GM19099 (cell line): ENCODE measurements around the gene TMEM151B.

Experiments
- POLR2A ChIP-seq: IDR thresholded peaks from 3 replicates; pipeline ENCODE4 v1.6.1; 2011; ENCODE audit warnings: low read depth; ENCODE audit not compliant: insufficient read length; ENCODE audit errors: extremely low read depth

The TMEM151B gene

GRCh38 chr6:44254191-44255104 is 15.8 kb upstream of the TMEM151B start:
- peak; percentile 54 for TF ChIP-seq POLR2A

GRCh38 chr6:44255105-44255808 is 15.0 kb upstream of the TMEM151B start:
- no peak for TF ChIP-seq POLR2A

- TF ChIP-seq POLR2A: peak; percentile 33
Observed at GRCh38 chr6:44255871-44256774, 14.1 kb upstream of the TMEM151B start.

- no peak for TF ChIP-seq POLR2A
Observed at GRCh38 chr6:44256775-44257024, 13.6 kb upstream of the TMEM151B start.

GRCh38 chr6:44257025-44257752 is 13.1 kb upstream of the TMEM151B start, which contains the start of gene SLC35B2:
Gene SLC35B2, minus strand, starts transcription at chr6:44257528. Its CDS starts 118 bp downstream, at chr6:44257410.
- TF ChIP-seq POLR2A: peak; percentile 79

GRCh38 chr6:44257753-44258324 is 12.4 kb upstream of the TMEM151B start:
- no peak for TF ChIP-seq POLR2A

- no peak for TF ChIP-seq POLR2A
Observed at GRCh38 chr6:44258325-44258863, 11.9 kb upstream of the TMEM151B start.

- no peak for TF ChIP-seq POLR2A
Observed at GRCh38 chr6:44258921-44259320, 11.3 kb upstream of the TMEM151B start.

GRCh38 chr6:44260011-44260410 is 10.2 kb upstream of the TMEM151B start:
- no peak for TF ChIP-seq POLR2A

- peak; percentile 53 for TF ChIP-seq POLR2A
Observed at GRCh38 chr6:44260451-44261297, 9.6 kb upstream of the TMEM151B start.

- TF ChIP-seq POLR2A: peak; percentile 27
Observed at GRCh38 chr6:44261581-44261980, 8.7 kb upstream of the TMEM151B start.

- peak; percentile 2 for TF ChIP-seq POLR2A
Observed at GRCh38 chr6:44262467-44263353, 7.5 kb upstream of the TMEM151B start.
